Measurements from ENCODE around the gene THAP7. TPM values are rescaled to one million over a fixed set of nuclear protein-coding genes. Genes with fewer than 3 reads are reported as not detected.

Gene THAP7
- total and polyA plus RNA-seq, 9 of the 15 experiments (the other 6 are each of a cell fraction or from before 2014, with no cell fraction given) = 7.9 to 263 (median 84.1) TPM

GRCh38 chr22:21009638-21010425 lies 7.9 kb upstream of the THAP7 start (continued):
- TF ChIP-seq HINFP (tag; conservative IDR thresholded peaks at IDR 0.05; ENCODE audit: low read depth) = no peak
- no peak for TF ChIP-seq ATF3 (IDR thresholded peaks at IDR 0.05)
- peak; percentile 76; the same call in 1 of the 2 replicates for TF ChIP-seq ATF3 (CRISPR knock-in tag; conservative IDR thresholded peaks at IDR 0.05)
- TF ChIP-seq HMGXB4 (CRISPR knock-in tag; IDR thresholded peaks at IDR 0.05) = peak; percentile 95; the same call in 1 of the 2 replicates
- TF ChIP-seq STAT6 (CRISPR knock-in tag; IDR thresholded peaks at IDR 0.05) = 0 out of 2 replicates have a peak, but pooled peaks have one; percentile 74
- no peak for TF ChIP-seq NCOA4 (IDR thresholded peaks at IDR 0.05; ENCODE audit: partially characterized antibody)
- peak; percentile 18; the same call in 1 of the 2 replicates for TF ChIP-seq KLF13 (tag; IDR thresholded peaks at IDR 0.05; ENCODE audit: borderline replicate concordance, low read depth)
- no peak; the same call in 1 of the 2 replicates for TF ChIP-seq PHF8 (IDR thresholded peaks at IDR 0.05; ENCODE audit: borderline replicate concordance, low read length)
- TF ChIP-seq NFXL1 (CRISPR knock-in tag; IDR thresholded peaks at IDR 0.05) = no peak
- TF ChIP-seq CXXC5 (CRISPR knock-in tag; IDR thresholded peaks at IDR 0.05) = peak; percentile 70
- 0 out of 2 replicates have a peak, but pooled peaks have one; percentile 37 for TF ChIP-seq TCF7L2 (IDR thresholded peaks at IDR 0.05; ENCODE audit: low read depth, low read length)
- peak in 1 of 2 experiments; percentile 58; a peak in 1 of 4 replicates for TF ChIP-seq SIN3A (IDR thresholded peaks at IDR 0.05; ENCODE audit: borderline replicate concordance in 2 of 2, control insufficient read depth in 1 of 2, low read depth in 2 of 2, low read length in 2 of 2)
- TF ChIP-seq ZBTB17 (CRISPR knock-in tag; IDR thresholded peaks at IDR 0.05) = no peak
- TF ChIP-seq ZFP30 (CRISPR knock-in tag; IDR thresholded peaks at IDR 0.05; ENCODE audit: borderline replicate concordance) = no peak
- TF ChIP-seq ZNF133 (CRISPR knock-in tag; IDR thresholded peaks at IDR 0.05) = peak; percentile 73; the same call in 1 of the 2 replicates
- TF ChIP-seq ZC3H11A (IDR thresholded peaks at IDR 0.05; ENCODE audit: low read depth, low read length) = no peak; the same call in 1 of the 2 replicates
- TF ChIP-seq CHD2 (IDR thresholded peaks at IDR 0.05; ENCODE audit: low read depth, low read length) = no peak
- TF ChIP-seq MAX (CRISPR knock-in tag; IDR thresholded peaks at IDR 0.05) = no peak
- peak; percentile 89 for TF ChIP-seq SMARCB1 (IDR thresholded peaks at IDR 0.05; ENCODE audit: insufficient read length, low read depth)
- no peak for TF ChIP-seq HMG20B (CRISPR knock-in tag; IDR thresholded peaks at IDR 0.05)
